Coronary artery (tissue), 2 donors: Measurements from ENCODE around the gene DMGDH.

ENCODE experiments used
- DNase-seq: peaks from one replicate; pipeline ENCODE4 v3.0.0-alpha.2; 2017; ENCODE audit warnings: low spot score
- H3K27ac ChIP-seq, 2 donors: fragments of 200-600 bp; sonication (generic); one replicate each; pipeline ENCODE4 v1.5.1; 2016 to 2019
- H3K4me3 ChIP-seq: fragments of 200-600 bp; sonication (generic); 2 replicates; pipeline ENCODE4 v1.5.1; 2016; ENCODE audit warnings: mild to moderate bottlenecking, moderate library complexity
- CTCF ChIP-seq: fragments of 200-600 bp; sonication (generic); IDR thresholded peaks from one replicate; pipeline ENCODE4 v1.5.1; 2019; ENCODE audit warnings: antibody characterized with exemption

Gene DMGDH

GRCh38 chr5:79020861-79021561 is 48.5 kb downstream of the DMGDH start:
- DNase-seq: no peak
- Histone ChIP-seq H3K4me3 (peak overlapping the region; percentile 46), H3K27ac (no peak overlapping the region)
- TF ChIP-seq CTCF: peak; percentile 62

GRCh38 chr5:79014631-79015030 is 54.8 kb downstream of the DMGDH start:
- H3K27ac ChIP-seq: no peak overlapping the region
- TF ChIP-seq CTCF: no peak
- no peak for DNase-seq
- H3K4me3 ChIP-seq: no peak overlapping the region

GRCh38 chr5:79011869-79012268 is 57.6 kb downstream of the DMGDH start:
- no peak overlapping the region for H3K27ac ChIP-seq
- DNase-seq: no peak
- TF ChIP-seq CTCF: no peak
- no peak overlapping the region for H3K4me3 ChIP-seq

- DNase-seq: no peak
- no peak for TF ChIP-seq CTCF
- no peak overlapping the region for H3K4me3 ChIP-seq
- H3K27ac ChIP-seq: no peak overlapping the region
These were observed 58.1 kb downstream of the DMGDH start for GRCh38 chr5:79011219-79011836.

GRCh38 chr5:79008362-79008761 is 61.1 kb downstream of the DMGDH start:
- TF ChIP-seq CTCF: no peak
- no peak for DNase-seq
- no peak overlapping the region for H3K27ac ChIP-seq

GRCh38 chr5:79007872-79008271 is 61.6 kb downstream of the DMGDH start:
- TF ChIP-seq CTCF: no peak
- Histone ChIP-seq H3K4me3 (no peak overlapping the region), H3K27ac (no peak overlapping the region)
- no peak for DNase-seq

More at GRCh38 chr5:79008362-79008761, 61.1 kb downstream of the DMGDH start:
- no peak overlapping the region for H3K4me3 ChIP-seq
